ENCODE results near the gene FHDC1. TPM values are rescaled to one million over a fixed set of nuclear protein-coding genes. Genes with fewer than 3 reads are reported as not detected.

Gene FHDC1
- polyA plus RNA-seq, 2 of the 4 experiments (the other 2 are of a cell fraction), result 0.08 to 0.31 TPM

DNA sequence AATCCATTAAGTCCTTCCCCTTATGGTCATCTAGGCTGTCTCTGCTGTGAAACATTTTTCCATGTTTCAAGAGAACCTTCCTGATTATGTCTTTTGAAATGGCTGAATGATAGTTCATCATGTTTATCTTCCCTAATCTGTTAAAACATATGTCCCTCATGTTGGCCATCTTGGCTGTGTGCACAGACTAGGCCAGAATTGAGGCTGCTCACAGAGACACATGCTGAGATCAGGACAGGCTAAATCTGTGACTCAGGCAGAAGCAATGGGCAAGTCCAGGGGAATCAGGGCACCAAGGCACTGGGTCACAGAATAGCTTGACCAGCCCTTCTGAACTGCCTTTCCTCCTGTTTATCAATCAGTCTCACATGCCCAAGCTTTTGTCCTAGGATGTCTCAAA is 78.3 kb downstream of the FHDC1 start:
- FAIRE-seq, result no peak
- no peak overlapping the region for H3K27ac ChIP-seq

GRCh38 chr4:153016592-153016991 is 80.5 kb downstream of the FHDC1 start:
- H3K4me1 ChIP-seq, result no peaks in the 10 kb centered on the region
- POLR2A ChIA-PET, result no interaction called here
- 25% methylated on average over 4 of the region's 4 CpGs for WGBS (ENCODE audit: missing lambda C conversion rate)
- no peak for ATAC-seq
- H3K4me2 ChIP-seq, result no peak overlapping the region
- TF ChIP-seq HES2 (IDR thresholded peaks at IDR 0.05) (no peak), RNF2 (IDR thresholded peaks at IDR 0.05; ENCODE audit: borderline replicate concordance, low read depth) (no peak), ZNF302 (CRISPR knock-in tag; IDR thresholded peaks at IDR 0.05) (no peak), FOSB (CRISPR knock-in tag; IDR thresholded peaks at IDR 0.05) (no peak), MAFK (IDR thresholded peaks at IDR 0.05; ENCODE audit: partially characterized antibody) (no peak), SMC3 (IDR thresholded peaks at IDR 0.05) (no peak), EP300 (IDR thresholded peaks at IDR 0.05) (no peak), NFE2L2 (conservative IDR thresholded peaks at IDR 0.05; ENCODE audit: low read length) (no peak), ZC3H11A (IDR thresholded peaks at IDR 0.05) (no peak), POLR2AphosphoS2 (conservative IDR thresholded peaks at IDR 0.05; ENCODE audit: low read length) (no peak), RAD21 (conservative IDR thresholded peaks at IDR 0.05 in 1 of 2, IDR thresholded peaks at IDR 0.05 in 1 of 2) (no peak), RCOR1 (IDR thresholded peaks at IDR 0.05; ENCODE audit: low read depth, low read length) (no peak), JUN (IDR thresholded peaks at IDR 0.05) (no peak), ESRRA (IDR thresholded peaks at IDR 0.05; ENCODE audit: borderline replicate concordance, low read length) (no peak), JUNB (IDR thresholded peaks at IDR 0.05) (no peak), REST (IDR thresholded peaks at IDR 0.05) (no peak), PBX3 (IDR thresholded peaks at IDR 0.05) (no peak), BHLHE40 (IDR thresholded peaks at IDR 0.05; ENCODE audit: low read depth, low read length) (no peak)
- TF ChIP-seq, protein P1, sequence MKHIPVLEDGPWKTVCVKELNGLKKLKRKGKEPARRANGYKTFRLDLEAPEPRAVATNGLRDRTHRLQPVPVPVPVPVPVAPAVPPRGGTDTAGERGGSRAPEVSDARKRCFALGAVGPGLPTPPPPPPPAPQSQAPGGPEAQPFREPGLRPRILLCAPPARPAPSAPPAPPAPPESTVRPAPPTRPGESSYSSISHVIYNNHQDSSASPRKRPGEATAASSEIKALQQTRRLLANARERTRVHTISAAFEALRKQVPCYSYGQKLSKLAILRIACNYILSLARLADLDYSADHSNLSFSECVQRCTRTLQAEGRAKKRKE (CRISPR knock-in tag; IDR thresholded peaks at IDR 0.05; ENCODE audit: low read depth), result no peak
- CTCF ChIA-PET, result no interaction called here
- no peak overlapping the region for H3K4me3 ChIP-seq
- no peaks in the 10 kb centered on the region for H3K9me3 ChIP-seq
- FAIRE-seq, result no peak
- no peak overlapping the region for H3K27ac ChIP-seq
- no peak for DNase-seq (ENCODE audit: low read depth in 1 of 2, low spot score in 1 of 2)

More for the DNA sequence above, 78.3 kb downstream of the FHDC1 start:
- H3K4me1 ChIP-seq, result no peaks in the 10 kb centered on the region
- POLR2A ChIA-PET, result no interaction called here
- H3K9me3 ChIP-seq, result no peaks in the 10 kb centered on the region
- DNase-seq (ENCODE audit: low read depth in 1 of 2, low spot score in 1 of 2) (no peak), ATAC-seq (no peak)
- no peak for TF ChIP-seq CBX2 (IDR thresholded peaks at IDR 0.05; ENCODE audit: borderline replicate concordance, low read depth)
- no peak for TF ChIP-seq KDM5A (IDR thresholded peaks at IDR 0.05)
- TF ChIP-seq CHD4 (IDR thresholded peaks at IDR 0.05; ENCODE audit: borderline replicate concordance), result no peak
- TF ChIP-seq, protein P1 (CRISPR knock-in tag; IDR thresholded peaks at IDR 0.05; ENCODE audit: low read depth), result no peak
- CTCF ChIA-PET, result interaction anchor here (1.0 kb wide), 1 partner anchor 49 kb away, joined by 3 read pairs; no protein-coding TSS in a partner anchor
- H3K4me2 ChIP-seq, result no peak overlapping the region
- no peak overlapping the region for H3K4me3 ChIP-seq

Data from A549 (cell line).